Prostate gland (tissue), 2 donors: ENCODE data around the gene UPK2. TPM values are rescaled to one million over a fixed set of nuclear protein-coding genes. Genes with fewer than 3 reads are reported as not detected.
"Not testable (repeated sequence)": the region's sequence is repeated elsewhere in the genome, so short reads cannot be mapped to it uniquely, and the experiment has no call there.

Experiments
- DNase-seq: peaks from one replicate; pipeline ENCODE4 v3.0.0-alpha.2; 2019; ENCODE audit warnings: low spot score
- H3K27ac ChIP-seq, 2 donors: fragments of 200-600 bp; sonication (generic); 2 replicates each; pipeline ENCODE4 v1.5.1; 2017 to 2019
- H3K27me3 ChIP-seq: fragments of 200-600 bp; sonication (generic); replicated peaks from 2 replicates; pipeline ENCODE4 v1.5.1; 2019; ENCODE audit not compliant: insufficient read depth
- H3K36me3 ChIP-seq, 2 donors: fragments of 200-600 bp; sonication (generic); 1 replicate in 1 of 2; 2 replicates in 1 of 2; pipeline versions ENCODE4 v1.5.1 to v1.8.1; 2017 to 2019
- H3K4me1 ChIP-seq: fragments of 200-600 bp; sonication (generic); replicated peaks from 2 replicates; pipeline ENCODE4 v1.5.1; 2019
- H3K4me3 ChIP-seq, 2 donors: fragments of 200-600 bp; sonication (generic); 2 replicates each; pipeline ENCODE4 v1.5.1; 2017 to 2019
- H3K9me3 ChIP-seq: fragments of 200-600 bp; sonication (generic); 2 replicates; pipeline ENCODE4 v1.5.1; 2017
- CTCF ChIP-seq, 4 experiments: fragments of 200-600 bp in 2 of 4; fragments of 450-650 bp in 2 of 4; sonication (generic) in 2 of 4; IDR thresholded peaks; 1 replicate in 3 of 4; 2 replicates in 1 of 4; pipeline ENCODE4 v1.5.1; 2016 to 2019; ENCODE audit warnings: antibody characterized with exemption in 4 of 4, mild to moderate bottlenecking in 2 of 4, moderate library complexity in 2 of 4
- POLR2A ChIP-seq: fragments of 450-650 bp; IDR thresholded peaks from one replicate; pipeline ENCODE4 v1.6.1; 2016; ENCODE audit warnings: antibody characterized with exemption, mild to moderate bottlenecking
- POLR2AphosphoS5 ChIP-seq: sonication (generic); formaldehyde crosslinking; IDR thresholded peaks from one replicate; pipeline ENCODE4 v1.6.1; 2017; ENCODE audit warnings: antibody characterized with exemption
- WGBS: methylation state at CpG from one replicate; pipeline ENCODE4 v1.1.5; 2018; 5-methylcytosine and 5-hydroxymethylcytosine counted together
- intact Hi-C: fragments of 100-400 bp; cut with DNase I; formaldehyde crosslinking; loops from one replicate; pipeline ENCODE4 v1.14.2; 2022
- total RNA-seq, 2 donors: library from RNA; depleted of rRNA; stranded (reverse); fragments of >200 nt; gene quantifications; one replicate each; pipeline ENCODE4 v1.1.0, GENCODE V29; 2016

The UPK2 gene
- total RNA-seq, 2 donors from 2014 or later: not detected

- Histone ChIP-seq H3K27ac (no peak overlapping the region), H3K4me3 (no peak overlapping the region), H3K36me3 (no peaks in the 10 kb centered on the region), H3K9me3 (no peaks in the 10 kb centered on the region), H3K27me3 (no peaks in the 10 kb centered on the region), H3K4me1 (no peaks in the 10 kb centered on the region)
- TF ChIP-seq POLR2A: no peak
- TF ChIP-seq POLR2AphosphoS5: no peak
- no peak for TF ChIP-seq CTCF (IDR thresholded peaks at IDR 0.05)
- WGBS: 19% methylated on average over 21 of the region's 21 CpGs
- intact Hi-C loops: no loop called here
- no peak for DNase-seq
Observed at GRCh38 chr11:118980191-118980881, 24.2 kb downstream of the UPK2 start.

GRCh38 chr11:118984337-118984736, 28.2 kb downstream of the UPK2 start:
- intact Hi-C loops: not testable (repeated sequence)

GRCh38 chr11:118984825-118985224, 28.7 kb downstream of the UPK2 start:
- no peaks in the 10 kb centered on the region for H3K27me3 ChIP-seq
- intact Hi-C loops: no loop called here
- no peaks in the 10 kb centered on the region for H3K4me1 ChIP-seq
- WGBS: 57% methylated on average over 2 of the region's 2 CpGs
- H3K4me3 ChIP-seq: no peak overlapping the region
- no peaks in the 10 kb centered on the region for H3K36me3 ChIP-seq
- DNase-seq: no peak
- TF ChIP-seq POLR2AphosphoS5: no peak
- no peak for TF ChIP-seq CTCF (IDR thresholded peaks at IDR 0.05)
- TF ChIP-seq POLR2A: no peak
- H3K9me3 ChIP-seq: no peaks in the 10 kb centered on the region
- H3K27ac ChIP-seq: no peak overlapping the region

More at GRCh38 chr11:118984337-118984736, 28.2 kb downstream of the UPK2 start:
- not testable (repeated sequence) for H3K27me3 ChIP-seq, DNase-seq, H3K4me3 ChIP-seq, H3K4me1 ChIP-seq, H3K36me3 ChIP-seq, H3K9me3 ChIP-seq, H3K27ac ChIP-seq
- 59% methylated on average over 8 of the region's 8 CpGs for WGBS

GRCh38 chr11:118988280-118988679, 32.2 kb downstream of the UPK2 start:
- H3K27me3 ChIP-seq: no peaks in the 10 kb centered on the region
- H3K4me3 ChIP-seq: no peak overlapping the region
- 36% methylated on average over 5 of the region's 5 CpGs for WGBS
- DNase-seq: peak; percentile 22
- intact Hi-C loops: no loop called here
- H3K9me3 ChIP-seq: no peaks in the 10 kb centered on the region
- H3K4me1 ChIP-seq: no peaks in the 10 kb centered on the region
- TF ChIP-seq POLR2A: no peak
- TF ChIP-seq POLR2AphosphoS5: no peak
- no peak for TF ChIP-seq CTCF (IDR thresholded peaks at IDR 0.05)
- no peaks in the 10 kb centered on the region for H3K36me3 ChIP-seq
- H3K27ac ChIP-seq: no peak overlapping the region

- WGBS: 97% methylated on average over 19 of the region's 44 CpGs
- H3K27me3 ChIP-seq, intact Hi-C loops, H3K36me3 ChIP-seq, H3K4me1 ChIP-seq, H3K4me3 ChIP-seq, DNase-seq, H3K9me3 ChIP-seq, H3K27ac ChIP-seq: not testable (repeated sequence)
Observed at GRCh38 chr11:118991486-118992038, 35.5 kb downstream of the UPK2 start.
